ENCODE data around the gene ST6GALNAC3. TPM values are rescaled to one million over a fixed set of nuclear protein-coding genes. Genes with fewer than 3 reads are reported as not detected.

Gene ST6GALNAC3
- total RNA-seq, 1 donor from 2014 or later, result 11.0 TPM

DNA sequence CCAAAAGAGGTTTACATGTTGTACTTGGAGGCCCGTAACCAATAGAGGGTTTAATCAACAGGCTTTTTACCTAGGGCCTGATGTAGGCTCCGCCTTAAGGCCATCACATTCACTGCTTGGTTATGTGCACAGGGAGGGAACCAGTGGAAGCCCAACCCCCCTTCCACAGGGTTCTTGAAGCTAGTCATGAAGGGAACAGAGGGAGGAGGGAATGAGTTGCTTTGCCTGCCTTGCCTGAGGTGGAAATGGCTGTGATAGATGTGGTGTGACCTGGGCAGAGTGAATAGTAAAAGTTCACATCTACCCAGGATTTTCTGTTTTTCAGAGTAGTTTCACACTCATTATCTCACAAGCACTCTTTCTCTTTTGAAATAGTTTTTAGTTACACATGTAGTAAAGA, 215.1 kb downstream of the ST6GALNAC3 start:
- H3K27me3 Mint-ChIP-seq, result no peaks in the 10 kb centered on the region
- H3K9me3 Mint-ChIP-seq (ENCODE audit: low read depth), result no peaks in the 10 kb centered on the region
- DNase-seq (ENCODE audit: low spot score, unreplicated experiment), result no peak
- H3K4me3 Mint-ChIP-seq (ENCODE audit: low read depth), result no peak overlapping the region
- H3K27ac Mint-ChIP-seq, result no peak overlapping the region
- no peaks in the 10 kb centered on the region for H3K4me1 Mint-ChIP-seq (ENCODE audit: low read depth)
- TF ChIP-seq, protein P1, sequence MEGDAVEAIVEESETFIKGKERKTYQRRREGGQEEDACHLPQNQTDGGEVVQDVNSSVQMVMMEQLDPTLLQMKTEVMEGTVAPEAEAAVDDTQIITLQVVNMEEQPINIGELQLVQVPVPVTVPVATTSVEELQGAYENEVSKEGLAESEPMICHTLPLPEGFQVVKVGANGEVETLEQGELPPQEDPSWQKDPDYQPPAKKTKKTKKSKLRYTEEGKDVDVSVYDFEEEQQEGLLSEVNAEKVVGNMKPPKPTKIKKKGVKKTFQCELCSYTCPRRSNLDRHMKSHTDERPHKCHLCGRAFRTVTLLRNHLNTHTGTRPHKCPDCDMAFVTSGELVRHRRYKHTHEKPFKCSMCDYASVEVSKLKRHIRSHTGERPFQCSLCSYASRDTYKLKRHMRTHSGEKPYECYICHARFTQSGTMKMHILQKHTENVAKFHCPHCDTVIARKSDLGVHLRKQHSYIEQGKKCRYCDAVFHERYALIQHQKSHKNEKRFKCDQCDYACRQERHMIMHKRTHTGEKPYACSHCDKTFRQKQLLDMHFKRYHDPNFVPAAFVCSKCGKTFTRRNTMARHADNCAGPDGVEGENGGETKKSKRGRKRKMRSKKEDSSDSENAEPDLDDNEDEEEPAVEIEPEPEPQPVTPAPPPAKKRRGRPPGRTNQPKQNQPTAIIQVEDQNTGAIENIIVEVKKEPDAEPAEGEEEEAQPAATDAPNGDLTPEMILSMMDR (IDR thresholded peaks at IDR 0.05; ENCODE audit: unreplicated experiment), result no peak
- no peaks in the 10 kb centered on the region for H3K36me3 Mint-ChIP-seq (ENCODE audit: insufficient read depth)

DNA sequence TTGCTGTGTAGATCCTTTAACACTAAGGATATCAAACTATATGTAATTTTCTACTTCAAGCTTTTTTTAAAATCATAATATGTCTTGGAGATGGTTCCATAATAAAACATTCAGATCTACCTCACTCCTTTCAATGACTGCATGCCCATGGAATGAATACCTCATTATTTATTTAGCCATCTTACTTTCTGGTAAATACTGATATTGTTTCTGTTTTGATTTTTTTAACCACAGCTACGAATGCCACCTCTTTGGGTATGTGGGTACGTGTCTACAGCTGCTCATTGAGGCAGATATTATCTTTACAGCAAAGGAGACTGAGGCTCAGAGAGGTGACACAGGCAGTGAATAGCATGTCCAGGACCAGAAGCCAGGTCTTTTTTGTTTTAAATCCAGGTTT, 215.7 kb downstream of the ST6GALNAC3 start:
- H3K27me3 Mint-ChIP-seq, result no peaks in the 10 kb centered on the region
- TF ChIP-seq, protein P1 (IDR thresholded peaks at IDR 0.05; ENCODE audit: unreplicated experiment), result no peak
- DNase-seq (ENCODE audit: low spot score, unreplicated experiment), result no peak
- H3K4me3 Mint-ChIP-seq (ENCODE audit: low read depth), result no peak overlapping the region
- H3K4me1 Mint-ChIP-seq (ENCODE audit: low read depth), result no peaks in the 10 kb centered on the region
- no peaks in the 10 kb centered on the region for H3K36me3 Mint-ChIP-seq (ENCODE audit: insufficient read depth)
- no peak overlapping the region for H3K27ac Mint-ChIP-seq
- H3K9me3 Mint-ChIP-seq (ENCODE audit: low read depth), result no peaks in the 10 kb centered on the region

DNA sequence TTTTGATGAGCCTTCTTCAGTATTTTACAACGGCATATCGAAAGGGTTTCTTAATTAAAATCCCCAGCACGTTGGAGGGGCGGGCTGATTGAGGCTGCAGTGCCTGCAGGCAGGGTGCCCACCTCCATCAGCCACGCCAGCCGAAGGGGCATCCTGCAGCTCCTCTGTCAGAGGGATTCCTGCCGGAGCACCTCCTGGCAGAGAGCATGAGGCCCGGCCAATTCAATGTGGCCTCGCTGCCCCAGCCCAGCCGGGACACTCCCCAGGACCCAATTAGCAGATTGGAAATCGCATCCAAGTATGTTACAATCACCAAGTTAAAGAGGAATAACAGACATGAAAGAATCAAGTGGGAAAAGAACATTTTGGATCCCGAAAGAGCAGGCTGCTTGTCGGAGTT, 216.6 kb downstream of the ST6GALNAC3 start:
- no peaks in the 10 kb centered on the region for H3K9me3 Mint-ChIP-seq (ENCODE audit: low read depth)
- H3K4me3 Mint-ChIP-seq (ENCODE audit: low read depth), result no peak overlapping the region
- H3K27ac Mint-ChIP-seq, result no peak overlapping the region
- no peaks in the 10 kb centered on the region for H3K4me1 Mint-ChIP-seq (ENCODE audit: low read depth)
- no peak for DNase-seq (ENCODE audit: low spot score, unreplicated experiment)
- H3K27me3 Mint-ChIP-seq, result no peaks in the 10 kb centered on the region
- H3K36me3 Mint-ChIP-seq (ENCODE audit: insufficient read depth), result no peaks in the 10 kb centered on the region
- TF ChIP-seq, protein P1 (IDR thresholded peaks at IDR 0.05; ENCODE audit: unreplicated experiment), result no peak

DNA sequence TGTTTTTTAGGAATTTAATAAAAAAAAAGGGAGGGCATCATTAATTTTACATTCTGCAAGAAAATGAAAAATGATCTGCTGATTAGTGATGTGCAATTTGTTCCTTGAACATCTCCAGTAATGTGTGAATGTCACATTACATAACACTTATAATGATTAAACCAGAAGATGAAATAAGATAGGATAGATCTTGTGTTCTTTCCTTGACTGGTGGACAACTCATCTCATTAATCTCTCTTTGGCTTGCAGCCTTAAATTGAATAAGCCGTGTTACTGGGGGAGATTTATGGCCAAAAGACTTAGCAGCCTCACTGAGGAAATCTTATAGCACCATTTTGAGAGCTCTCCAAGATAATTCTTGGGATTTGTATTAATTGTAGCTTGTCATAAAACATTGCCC, 217.2 kb downstream of the ST6GALNAC3 start:
- Mint-ChIP-seq H3K9me3 (ENCODE audit: low read depth) (no peaks in the 10 kb centered on the region), H3K36me3 (ENCODE audit: insufficient read depth) (no peaks in the 10 kb centered on the region), H3K27ac (no peak overlapping the region), H3K27me3 (no peaks in the 10 kb centered on the region), H3K4me1 (ENCODE audit: low read depth) (no peaks in the 10 kb centered on the region), H3K4me3 (ENCODE audit: low read depth) (no peak overlapping the region)
- no peak for DNase-seq (ENCODE audit: low spot score, unreplicated experiment)
- TF ChIP-seq, protein P1 (IDR thresholded peaks at IDR 0.05; ENCODE audit: unreplicated experiment), result no peak

DNA sequence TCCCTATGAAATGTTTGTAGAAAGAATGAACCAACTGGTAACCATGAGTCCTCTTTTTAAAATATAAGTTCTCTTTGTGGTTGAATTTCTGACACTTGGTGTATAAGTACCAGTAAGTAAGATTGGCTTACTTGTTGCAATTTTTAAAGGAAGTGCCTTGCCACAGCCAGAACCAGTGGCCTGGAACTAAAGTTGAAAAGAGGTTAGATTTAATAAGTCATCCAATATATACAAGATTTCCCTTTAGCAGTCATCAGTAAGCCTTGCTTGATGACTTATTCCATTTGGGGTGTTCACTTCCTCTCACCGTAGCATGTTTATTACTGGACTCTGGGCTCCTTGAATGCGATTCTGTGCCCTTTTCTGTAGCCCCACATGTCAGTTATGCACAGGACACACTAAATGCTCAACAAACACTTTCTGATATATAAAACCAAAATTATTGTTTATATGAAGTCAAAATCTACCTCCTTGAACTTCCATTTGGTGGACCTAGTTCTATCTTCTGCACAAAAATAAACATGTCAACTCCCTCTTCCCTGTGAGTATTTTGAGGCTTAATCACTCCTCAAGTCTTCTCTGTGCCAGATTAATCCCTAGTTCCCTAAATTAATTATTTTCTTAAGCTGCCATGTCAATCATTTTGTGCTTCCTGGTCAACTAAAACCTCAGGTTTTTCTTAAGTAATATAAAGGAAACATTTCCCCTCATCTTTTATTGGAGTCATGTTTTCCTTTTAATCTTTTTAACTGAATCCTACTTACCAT, 218.1 kb downstream of the ST6GALNAC3 start:
- H3K4me1 Mint-ChIP-seq (ENCODE audit: low read depth), result no peaks in the 10 kb centered on the region
- TF ChIP-seq, protein P1 (IDR thresholded peaks at IDR 0.05; ENCODE audit: unreplicated experiment), result no peak

More for the DNA sequence above, 218.1 kb downstream of the ST6GALNAC3 start:
- H3K27ac Mint-ChIP-seq, result no peak overlapping the region
- no peak overlapping the region for H3K4me3 Mint-ChIP-seq (ENCODE audit: low read depth)
- H3K27me3 Mint-ChIP-seq, result no peaks in the 10 kb centered on the region
- DNase-seq (ENCODE audit: low spot score, unreplicated experiment), result no peak
- H3K9me3 Mint-ChIP-seq (ENCODE audit: low read depth), result no peaks in the 10 kb centered on the region
- no peaks in the 10 kb centered on the region for H3K36me3 Mint-ChIP-seq (ENCODE audit: insufficient read depth)
